Measurements from ENCODE around the gene SLC6A4. TPM values are rescaled to one million over a fixed set of nuclear protein-coding genes. Genes with fewer than 3 reads are reported as not detected.

Gene SLC6A4
- total and polyA plus RNA-seq, 10 of the 15 experiments (the other 5 are each of a cell fraction or from before 2014, with no cell fraction given): 5.3 to 20.6 (median 10.1) TPM

- in situ Hi-C loops (cut with MboI): no loop called here
- BruUV-seq (replicated peaks): no TSS peak
- Histone ChIP-seq H3K79me2 (ENCODE audit: control insufficient read depth, insufficient read depth, low read length) (no peaks in the 10 kb centered on the region), H3K9ac (ENCODE audit: control insufficient read depth, insufficient read depth, low read length) (no peak overlapping the region), H3K27me3 (replicated peaks in 1 of 2; ENCODE audit: control insufficient read depth in 2 of 2, insufficient read depth in 2 of 2, low read length in 1 of 2) (no peaks in the 10 kb centered on the region), H3K4me2 (ENCODE audit: control insufficient read depth, insufficient read depth) (no peak overlapping the region), H3K4me3 (no peak overlapping the region), H3K27ac (ENCODE audit: control insufficient read depth, insufficient read depth) (no peak overlapping the region), H3K9me3 (replicated peaks; ENCODE audit: control insufficient read depth, insufficient read depth, low read length) (no peaks in the 10 kb centered on the region), H3K4me1 (ENCODE audit: control insufficient read depth, insufficient read depth, low read length) (no peaks in the 10 kb centered on the region), H4K20me1 (ENCODE audit: control insufficient read depth, insufficient read depth) (no peaks in the 10 kb centered on the region), H3K36me3 (ENCODE audit: control insufficient read depth in 2 of 2, insufficient read depth in 2 of 2, low read length in 1 of 2) (no peaks in the 10 kb centered on the region), H2AFZ (ENCODE audit: control insufficient read depth, low read depth, low read length) (no peak overlapping the region)
- ChIA-PET SMC1A (ENCODE audit: uncharacterized antibody, unreplicated experiment) (interaction anchor here (1.0 to 1.2 kb wide), 3 partner anchors 37 to 92 kb away, joined by 3 read pairs; no protein-coding TSS in a partner anchor), RAD21 (ENCODE audit: unreplicated experiment) (no interaction called here), POLR2A (no interaction called here), CTCF (interaction anchor here (0.6 to 2.0 kb wide), 3 partner anchors 72 to 1360 kb away, joined by 3 to 7 read pairs (median 3); no protein-coding TSS in a partner anchor)
- WGBS (ENCODE audit: insufficient coverage, insufficient replicate concordance, low lambda C conversion rate, missing lambda C conversion rate): 46% methylated on average over 3 of the region's 3 CpGs
- ATAC-seq (no peak), DNase-seq (ENCODE audit: low read depth, low spot score) (no peak), FAIRE-seq (no peak)
- intact Hi-C loops (cut with micrococcal nuclease; ENCODE audit: unreplicated experiment): no loop called here
- no peak for TF ChIP-seq NKRF (conservative IDR thresholded peaks at IDR 0.05)
- TF ChIP-seq TCF7 (IDR thresholded peaks at IDR 0.05; ENCODE audit: borderline replicate concordance): no peak
- no peak for TF ChIP-seq NR2C2 (IDR thresholded peaks at IDR 0.05; ENCODE audit: borderline replicate concordance, control insufficient read depth, insufficient read length, low read depth)
- TF ChIP-seq BCL11A (IDR thresholded peaks at IDR 0.05; ENCODE audit: low read depth, low read length): no peak
- TF ChIP-seq CHD1 (IDR thresholded peaks at IDR 0.05; ENCODE audit: low read depth, low read length): no peak
- no peak for TF ChIP-seq CREM (IDR thresholded peaks at IDR 0.05; ENCODE audit: low read depth)
- no peak for TF ChIP-seq ATF2 (IDR thresholded peaks at IDR 0.05; ENCODE audit: low read length)
- TF ChIP-seq SUZ12 (IDR thresholded peaks at IDR 0.05; ENCODE audit: unreplicated experiment): no peak
- no peak for TF ChIP-seq MYC (IDR thresholded peaks at IDR 0.05; ENCODE audit: insufficient read depth, insufficient read length, insufficient replicate concordance, low read length, severe bottlenecking)
- no peak for TF ChIP-seq ETV6 (conservative IDR thresholded peaks at IDR 0.05 in 1 of 2, IDR thresholded peaks at IDR 0.05 in 1 of 2; ENCODE audit: borderline replicate concordance in 1 of 2, low read depth in 1 of 2)
- TF ChIP-seq NR2C1 (IDR thresholded peaks at IDR 0.05): no peak
- no peak for TF ChIP-seq IRF3 (IDR thresholded peaks at IDR 0.05)
- no peak for TF ChIP-seq HSF1 (IDR thresholded peaks at IDR 0.05; ENCODE audit: low read depth, low read length)
- no peak for TF ChIP-seq SPI1 (IDR thresholded peaks at IDR 0.05; ENCODE audit: borderline replicate concordance, insufficient read depth, low read depth, low read length)
- no peak for TF ChIP-seq SMARCA5 (IDR thresholded peaks at IDR 0.05)
- TF ChIP-seq TARDBP (IDR thresholded peaks at IDR 0.05; ENCODE audit: borderline replicate concordance): no peak
Observed at GRCh38 chr17:30196504-30196903, 39.0 kb downstream of the SLC6A4 start.
